NCI-H2107 (cell line): ENCODE measurements around the gene COL1A1.
A peak's percentile ranks its signal among the peaks of the same experiment; 100 is the strongest.

ENCODE experiments used
- DNase-seq: peaks from one replicate; lab custom pipeline; 2025; lab: John Stamatoyannopoulos, UW

The COL1A1 gene

DNA sequence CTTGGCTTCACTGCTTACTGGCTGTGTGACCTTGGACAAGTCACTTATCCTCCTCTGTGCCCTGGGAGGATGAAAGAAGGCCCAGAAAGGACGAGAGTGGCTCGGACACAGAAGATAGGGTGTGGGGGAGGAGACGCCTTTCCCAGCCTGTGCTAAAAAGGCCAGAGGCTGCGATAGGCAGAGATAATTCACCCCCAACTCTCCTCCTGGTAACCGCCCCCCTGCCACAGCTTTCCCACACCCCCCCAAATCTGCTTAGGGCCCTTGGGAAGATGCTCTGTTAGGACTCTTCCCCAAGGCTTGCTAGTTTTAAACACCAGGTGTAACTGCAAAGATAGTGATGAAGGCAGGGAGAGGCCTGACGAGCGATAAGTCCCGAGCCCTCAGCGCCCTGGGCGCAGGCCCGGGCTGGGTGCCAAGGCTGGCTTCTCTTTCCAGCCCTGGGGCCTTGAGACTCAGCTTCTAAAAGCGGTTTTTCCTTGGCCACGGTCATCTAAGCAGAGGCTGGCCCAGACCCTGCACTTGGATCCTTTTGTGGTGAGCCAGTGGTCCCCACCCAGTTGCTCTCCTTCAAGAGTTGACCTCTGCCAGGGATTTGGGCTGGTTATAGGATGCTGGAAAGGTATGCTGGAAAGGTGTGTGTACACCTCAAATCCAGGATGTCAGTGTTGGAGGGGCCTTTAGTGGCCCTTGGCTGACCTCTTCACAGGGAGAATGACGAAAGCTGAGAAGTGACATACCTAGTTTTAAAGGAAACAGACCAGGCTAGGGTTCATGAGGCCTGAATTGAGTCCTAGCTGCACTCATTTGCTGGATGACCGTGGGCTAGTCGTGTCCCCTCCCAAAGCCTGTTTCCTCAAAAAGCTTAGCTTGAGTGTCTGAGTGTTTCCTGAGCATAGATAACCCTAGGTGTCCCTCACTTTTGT, 47.5 kb downstream of the COL1A1 start:
- DNase-seq: no peak

DNA sequence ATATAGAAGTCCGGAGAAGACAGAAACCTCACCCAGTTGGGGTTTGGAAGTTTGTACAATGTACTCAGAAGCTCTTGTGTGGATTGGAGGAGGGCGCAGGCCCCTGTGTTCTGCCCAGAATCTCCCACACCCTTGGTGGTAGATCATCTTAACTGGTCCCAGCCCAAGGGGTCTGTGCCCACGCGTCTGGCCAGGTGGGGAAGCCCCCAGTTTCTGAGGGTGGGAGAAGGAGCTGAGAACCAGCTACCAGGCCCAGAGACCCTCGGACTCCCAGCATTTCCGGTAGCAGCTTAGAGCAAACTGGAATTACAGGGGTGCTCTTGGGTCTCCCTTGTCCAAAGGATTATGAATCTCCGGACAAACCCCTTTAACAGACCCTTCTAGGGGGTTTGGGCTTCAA, 48.7 kb downstream of the COL1A1 start:
- DNase-seq: no peak

DNA sequence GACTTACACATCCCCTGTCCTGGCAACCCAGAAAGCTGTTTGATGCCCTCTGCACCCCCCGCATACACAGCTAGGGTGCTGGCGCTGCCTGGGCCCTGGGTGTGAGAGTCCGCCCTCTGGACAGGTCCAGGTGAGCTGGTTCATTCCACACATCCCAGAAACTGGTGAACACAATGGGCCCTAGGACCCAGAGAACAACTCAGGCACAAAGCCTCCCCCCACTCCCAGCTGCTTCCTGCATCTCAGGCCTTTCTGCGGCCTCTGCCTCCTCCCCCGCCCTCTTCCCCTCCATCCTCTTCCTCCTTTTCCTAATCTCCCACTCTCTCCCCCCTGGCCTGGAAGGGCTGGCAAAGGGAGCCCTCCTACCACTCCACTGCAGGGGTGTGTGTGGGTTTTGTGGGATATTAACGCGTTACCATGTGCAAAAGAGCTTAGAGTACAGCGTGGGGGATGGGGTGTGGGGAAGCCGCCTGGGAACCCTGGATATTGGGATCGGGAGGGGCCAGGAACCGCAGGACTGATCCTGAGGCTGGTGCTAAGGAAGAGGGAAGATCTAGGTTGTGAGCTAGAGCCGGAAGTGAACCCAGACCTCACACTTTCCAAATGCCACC, 49.4 kb downstream of the COL1A1 start:
- DNase-seq: no peak

DNA sequence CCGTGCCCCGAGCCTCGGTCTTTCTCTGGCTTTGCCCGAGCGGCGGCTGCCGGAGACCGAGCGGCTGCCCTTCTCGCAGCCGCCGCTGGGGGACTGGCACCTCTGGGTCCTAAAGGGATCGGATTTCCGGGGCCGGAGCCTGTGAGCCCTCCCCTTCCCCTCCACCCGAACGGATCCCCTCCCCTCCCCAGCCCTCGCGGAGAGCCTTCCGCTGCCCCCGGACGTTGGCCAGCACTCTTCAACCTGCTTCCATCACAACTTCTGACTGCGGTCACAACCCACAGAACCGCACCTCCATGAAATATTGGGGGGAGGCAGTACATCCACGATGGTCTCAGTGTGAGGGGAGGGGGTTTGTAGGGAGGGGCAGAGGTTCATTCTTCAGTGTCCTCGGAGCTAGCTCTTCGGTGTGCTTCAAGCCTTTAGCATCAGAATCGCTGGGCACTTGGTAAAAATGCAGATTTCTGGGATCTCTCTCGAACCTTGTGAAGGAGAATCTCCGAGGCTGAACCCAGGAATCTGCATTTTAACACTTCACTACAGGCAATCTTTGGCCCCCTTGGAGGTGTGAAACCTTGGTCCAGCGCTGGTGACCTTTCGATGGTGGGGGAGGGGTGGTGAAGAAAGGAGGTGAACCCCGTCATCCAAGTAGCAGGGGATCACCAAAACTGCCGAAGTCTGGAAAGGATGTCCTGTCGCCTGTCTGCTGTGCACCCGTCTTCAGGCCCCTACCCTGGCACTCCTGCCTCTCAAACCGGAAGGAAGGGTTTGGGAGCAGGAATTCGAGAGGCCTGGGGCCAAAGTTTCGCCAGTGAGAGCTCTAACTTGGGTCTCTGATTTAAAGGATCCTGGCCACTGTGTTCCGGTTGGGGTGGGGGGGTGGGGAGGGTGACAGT, 50.1 kb downstream of the COL1A1 start:
- DNase-seq: peak; percentile 72

DNA sequence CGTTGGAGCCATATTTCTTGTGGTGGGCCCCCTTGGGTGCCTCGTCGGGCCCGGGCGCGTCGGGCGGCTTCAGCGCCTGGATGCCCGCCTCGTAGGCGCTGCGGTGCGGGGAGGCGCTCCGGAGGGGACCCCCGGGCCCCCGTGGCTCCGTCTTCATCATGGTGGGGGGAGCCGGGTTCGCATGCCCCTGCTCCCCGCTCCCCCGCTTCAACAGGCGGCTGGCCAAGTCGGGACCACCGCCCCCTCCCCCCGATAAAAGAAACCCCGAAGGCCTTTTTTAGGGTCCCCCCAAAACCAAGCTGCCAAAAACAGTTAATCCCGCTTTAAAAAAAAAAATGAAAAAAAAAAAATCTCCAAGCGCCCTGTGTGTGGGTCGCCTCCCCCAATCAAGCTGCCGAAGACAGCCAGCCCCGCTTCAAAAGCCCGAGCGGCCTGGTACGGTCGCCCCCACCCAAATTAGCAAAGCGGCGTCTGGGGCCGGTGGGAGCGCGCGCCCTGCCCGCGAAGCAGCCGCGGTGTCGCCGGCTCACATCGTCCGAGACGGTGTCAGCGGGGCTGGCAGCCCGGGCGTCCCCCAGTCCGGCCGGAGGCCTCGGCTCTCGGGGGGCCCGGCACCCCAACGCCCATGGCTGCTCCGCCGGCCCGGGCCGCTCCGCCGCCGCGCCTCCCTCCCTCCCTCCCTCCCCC, 50.9 kb downstream of the COL1A1 start, which contains the start of gene PPP1R9B:
PPP1R9B (minus strand) TSS at position 324 of the 687 bp plus-strand sequence; CDS start at position 160, 164 bp downstream.
- no peak for DNase-seq

DNA sequence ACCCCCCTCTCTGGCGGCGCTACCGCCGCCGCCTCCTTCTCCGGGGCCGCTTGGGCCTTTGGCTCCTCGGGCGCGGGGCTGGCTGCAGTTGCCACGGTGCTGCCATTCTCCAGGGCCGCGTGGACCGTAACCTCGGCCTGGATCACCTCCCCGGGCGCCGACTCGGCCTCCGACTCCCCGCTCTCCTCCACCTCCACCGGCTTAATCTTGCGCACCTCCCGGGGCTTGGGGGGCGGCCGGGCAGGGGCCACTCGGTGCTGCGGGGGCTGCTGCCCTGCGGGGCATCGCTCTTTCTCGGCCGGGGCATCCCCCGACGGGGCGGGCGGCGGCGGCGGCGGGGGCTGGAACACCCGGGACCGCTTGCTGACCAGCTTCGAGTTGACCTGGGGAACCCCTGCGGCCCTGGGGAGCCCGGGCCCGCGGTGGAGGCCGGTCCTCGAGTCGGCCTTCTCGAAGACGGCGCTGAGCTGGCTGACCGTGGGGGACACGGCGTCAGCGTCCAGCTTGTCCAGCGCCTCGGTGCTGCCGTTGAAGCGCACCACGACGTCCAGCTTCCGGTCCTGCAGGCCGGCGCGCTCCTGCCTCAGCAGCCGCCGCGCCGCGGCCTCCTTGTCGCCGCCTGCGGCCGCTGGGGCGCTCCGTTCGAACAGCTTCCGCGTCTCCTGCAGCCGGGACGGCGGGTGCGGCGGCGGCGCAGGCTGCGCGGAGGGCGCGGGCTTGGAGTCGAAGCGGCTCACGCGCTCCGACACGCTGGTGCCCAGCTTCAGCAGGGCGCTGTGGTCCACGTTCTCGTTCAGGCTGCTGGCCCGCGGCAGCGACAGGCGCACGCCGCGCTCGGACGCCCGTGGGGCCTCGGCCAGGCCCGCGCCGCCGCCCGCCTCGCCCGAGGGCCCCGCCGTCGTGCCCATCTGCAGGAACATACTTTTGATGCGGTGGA, 51.7 kb downstream of the COL1A1 start:
- DNase-seq: no peak

DNA sequence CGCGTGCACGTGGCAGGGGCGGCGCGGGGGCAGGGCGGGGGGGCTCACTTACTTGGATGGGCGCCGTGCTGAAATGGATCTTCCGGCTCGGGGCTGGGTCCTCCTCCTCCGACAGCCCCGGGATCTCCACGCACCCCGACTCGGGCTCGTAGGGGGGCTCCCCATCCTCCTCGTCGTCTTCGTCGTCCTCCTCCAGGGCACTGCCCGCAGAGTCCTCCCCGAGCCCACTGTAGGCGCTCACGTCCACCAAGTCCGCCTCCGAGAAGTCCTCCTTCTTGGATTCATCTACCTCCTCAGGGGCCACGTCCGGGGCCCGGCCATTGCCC, 52.4 kb downstream of the COL1A1 start:
- no peak for DNase-seq

DNA sequence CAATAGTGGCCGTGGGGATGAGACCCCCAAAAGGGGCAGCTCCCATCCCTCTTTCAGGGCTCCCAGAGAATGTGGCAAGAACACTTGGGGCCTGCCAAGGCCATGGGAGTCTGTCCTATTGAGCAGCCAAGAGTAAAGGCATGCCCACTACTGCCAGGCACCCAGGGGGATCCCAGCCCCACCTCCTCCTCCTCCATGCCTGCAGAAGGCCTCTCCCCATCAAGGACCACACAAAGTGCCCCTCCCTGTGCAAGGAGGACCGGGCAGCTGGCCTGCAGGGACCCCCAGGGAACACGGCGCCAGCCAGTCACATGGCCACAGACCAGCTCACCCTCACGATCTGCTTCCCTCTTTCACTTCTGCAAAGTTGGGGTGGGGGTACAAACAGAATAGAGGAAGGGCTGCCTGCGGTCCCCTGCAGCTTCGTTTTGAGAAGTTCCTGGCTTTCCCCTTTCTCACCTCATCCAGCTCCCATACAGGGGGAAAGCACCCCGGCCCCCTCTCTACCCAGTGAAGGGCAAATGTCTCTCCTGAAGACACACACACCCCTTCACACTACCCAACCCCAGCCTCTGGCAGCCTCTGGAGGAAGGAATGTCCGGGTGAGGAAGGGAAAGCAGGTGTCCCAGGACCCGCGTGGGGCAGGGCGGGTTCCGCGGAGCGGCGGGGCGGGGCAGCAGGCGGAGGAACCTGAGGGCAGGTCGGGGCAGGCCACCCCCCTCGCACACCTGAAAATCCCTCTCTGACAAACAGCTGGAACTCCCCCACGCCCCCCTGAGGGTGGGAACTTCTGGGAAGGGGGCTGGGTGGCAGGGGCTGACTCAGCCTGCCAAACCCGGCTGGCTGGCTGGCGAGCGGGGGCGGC, 53.0 kb downstream of the COL1A1 start:
- DNase-seq: no peak

DNA sequence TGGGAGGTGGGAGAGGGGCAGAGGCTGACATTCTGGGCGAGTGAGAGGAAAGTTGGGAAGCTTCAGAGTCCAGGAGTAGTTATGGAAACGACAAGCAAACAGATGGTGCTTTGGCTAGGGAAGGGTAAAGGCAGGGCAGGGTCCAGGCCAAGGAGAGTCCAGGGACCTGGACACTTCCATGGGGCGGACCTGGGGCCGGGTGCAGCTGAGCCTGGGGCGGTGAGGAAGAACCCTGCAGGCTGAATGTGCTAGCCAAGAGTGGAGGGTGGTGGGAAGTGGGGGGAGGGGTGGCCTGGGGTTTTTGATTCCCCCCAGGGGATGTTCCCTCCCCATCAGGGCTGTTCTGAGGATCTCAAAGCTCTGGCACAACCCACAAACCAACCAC, 53.6 kb downstream of the COL1A1 start:
- no peak for DNase-seq

DNA sequence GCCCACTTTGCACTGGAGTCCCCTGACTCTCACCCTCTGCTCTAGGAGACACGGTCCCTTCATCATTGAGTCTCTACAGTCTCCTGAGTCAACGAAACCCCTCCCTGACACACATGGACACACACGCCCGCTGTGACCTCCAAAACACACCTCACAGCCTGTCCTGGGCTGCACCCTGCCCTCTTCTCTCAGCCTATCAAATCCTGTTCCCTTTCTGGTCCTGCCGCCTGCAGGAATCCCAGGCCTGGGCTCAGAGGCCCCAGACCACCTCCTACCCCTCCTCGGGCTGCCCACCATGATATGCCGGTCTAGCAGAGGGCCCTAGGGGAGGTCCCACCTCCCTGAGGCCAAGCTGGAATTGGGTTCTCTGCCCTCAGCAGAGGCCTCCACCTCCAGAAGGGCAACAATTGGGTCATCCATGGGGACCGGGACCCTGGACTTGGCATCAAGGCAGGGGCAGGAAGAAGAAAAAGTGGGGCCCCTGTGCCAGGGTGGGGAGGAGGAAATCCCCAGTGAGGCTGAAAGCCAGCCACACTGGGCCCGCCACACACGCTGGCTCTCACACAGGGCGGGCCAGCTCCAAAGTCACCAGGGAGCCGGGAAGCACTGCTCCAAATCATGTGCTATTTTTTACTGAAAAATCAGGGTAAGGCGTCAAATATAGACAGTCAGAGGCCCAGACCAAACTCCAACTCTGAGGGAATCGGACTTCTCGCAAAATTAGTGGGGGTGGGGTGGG, 54.3 kb downstream of the COL1A1 start:
- no peak for DNase-seq

DNA sequence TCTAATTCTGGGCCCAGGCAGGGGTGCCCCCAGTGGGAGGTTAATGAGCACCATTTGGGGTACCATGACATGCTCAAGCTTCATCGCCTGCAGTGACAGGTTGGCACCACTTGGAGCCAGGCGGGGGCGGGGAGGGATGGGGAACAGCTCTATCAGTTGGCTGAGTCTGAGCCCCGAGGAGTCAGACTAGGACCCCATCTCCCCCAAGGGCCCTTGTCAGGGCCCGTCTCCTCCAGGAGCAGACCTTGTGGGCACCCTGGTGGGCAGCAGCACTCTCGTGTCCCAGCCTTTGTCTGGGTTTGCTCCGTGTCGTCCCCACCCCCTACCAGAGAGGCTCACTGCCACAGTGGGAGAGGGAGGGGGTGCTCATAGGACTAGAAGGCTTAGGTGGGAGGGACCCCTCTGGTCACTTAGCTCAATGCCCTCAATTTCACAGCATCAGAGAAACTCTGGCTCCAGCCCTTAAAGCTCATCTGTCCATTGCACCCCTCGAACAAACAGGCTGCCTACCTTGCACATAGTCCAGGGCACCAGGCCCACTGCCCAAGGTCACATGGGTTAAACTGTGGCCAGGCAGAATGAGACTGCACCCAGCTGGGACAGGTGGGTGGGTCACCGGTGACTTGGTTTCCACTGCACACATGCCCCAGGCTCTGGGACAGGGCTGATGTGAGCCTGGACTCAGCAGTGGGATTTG, 55.1 kb downstream of the COL1A1 start:
- no peak for DNase-seq

DNA sequence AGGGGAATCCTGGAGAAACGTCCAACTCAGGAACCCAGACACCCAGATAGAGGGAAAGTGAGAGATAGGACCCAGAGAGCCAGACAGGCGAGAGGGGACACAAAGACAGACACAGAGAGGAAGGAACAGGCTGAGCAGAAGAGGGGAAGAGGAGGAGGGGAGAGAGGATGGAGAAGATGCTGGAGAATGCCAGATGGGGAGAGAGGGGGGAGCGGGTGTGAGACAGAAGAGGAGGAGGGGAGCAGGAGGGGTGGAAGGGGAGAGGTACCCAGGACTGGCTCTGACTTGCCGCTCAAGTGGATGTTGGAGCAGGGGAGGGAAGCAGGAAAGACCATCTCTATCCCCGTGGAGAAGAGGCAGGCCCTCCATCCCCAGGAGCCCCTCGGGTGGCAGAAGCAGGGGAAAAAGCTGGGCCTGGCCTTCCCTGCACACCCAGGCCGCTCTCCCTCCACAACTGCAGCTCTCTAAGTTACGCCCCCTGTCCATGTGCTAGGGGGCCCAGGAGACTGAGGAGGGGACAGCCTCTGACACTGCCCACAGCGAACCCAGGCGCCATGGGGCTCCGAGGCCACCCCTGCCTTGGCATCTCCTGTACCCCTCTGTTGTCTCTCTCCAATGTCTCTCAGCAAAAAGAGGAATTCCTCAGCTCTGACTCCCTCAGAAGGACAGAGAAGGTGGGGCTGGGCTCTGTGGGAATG, 55.8 kb downstream of the COL1A1 start:
- DNase-seq: no peak

DNA sequence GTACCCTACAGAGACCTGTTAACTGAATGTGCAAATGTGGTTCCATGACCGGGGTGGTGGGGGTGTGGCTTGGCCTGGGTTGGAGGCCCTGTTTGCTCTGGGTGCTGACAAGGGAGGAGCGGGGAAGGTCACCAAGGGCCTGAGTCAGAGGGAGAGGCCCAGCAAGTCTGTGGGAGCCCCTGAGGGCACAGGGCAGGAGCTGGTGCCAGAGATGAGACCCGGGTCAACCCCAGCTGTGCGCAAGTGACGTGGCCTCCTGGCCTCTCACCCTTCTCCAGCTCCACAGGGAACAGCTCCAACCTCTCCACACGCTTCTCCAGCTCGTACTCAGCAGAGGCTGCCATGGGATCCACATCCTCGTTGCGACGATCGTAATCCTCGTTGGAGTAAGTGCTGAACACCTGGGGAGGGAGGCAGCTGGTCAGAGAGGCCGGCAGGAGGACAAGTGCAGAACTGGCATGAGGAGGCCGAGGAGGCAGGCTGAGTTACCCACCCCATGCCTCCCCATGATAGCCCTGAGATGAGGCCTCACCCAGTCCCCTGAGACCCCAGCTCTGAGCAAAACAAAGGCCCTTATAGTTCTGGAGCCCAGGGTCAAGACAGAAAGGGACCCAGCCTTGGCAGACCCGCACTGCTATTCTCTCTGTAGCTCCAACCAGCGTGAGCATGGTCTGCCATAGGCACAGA, 56.4 kb downstream of the COL1A1 start:
- no peak for DNase-seq

DNA sequence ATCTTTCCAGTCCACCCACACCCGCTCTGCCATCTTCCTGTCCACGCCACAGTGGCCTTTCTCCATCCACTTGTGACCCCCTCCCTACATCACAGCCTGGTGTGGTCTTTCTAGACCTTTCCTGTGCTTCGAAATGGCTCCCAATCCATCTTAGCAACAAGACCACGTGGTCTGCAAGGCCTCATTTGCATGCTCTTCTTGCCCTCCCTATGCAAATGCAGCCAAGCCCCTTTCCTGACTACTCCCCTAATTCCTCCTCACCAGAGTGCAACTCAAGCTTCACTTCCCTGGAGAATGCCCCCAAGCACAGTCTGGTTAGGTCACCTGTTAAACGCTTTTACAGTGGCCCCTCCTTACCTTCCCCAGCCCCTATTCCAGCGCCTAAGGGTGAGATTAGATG, 57.1 kb downstream of the COL1A1 start:
- no peak for DNase-seq

DNA sequence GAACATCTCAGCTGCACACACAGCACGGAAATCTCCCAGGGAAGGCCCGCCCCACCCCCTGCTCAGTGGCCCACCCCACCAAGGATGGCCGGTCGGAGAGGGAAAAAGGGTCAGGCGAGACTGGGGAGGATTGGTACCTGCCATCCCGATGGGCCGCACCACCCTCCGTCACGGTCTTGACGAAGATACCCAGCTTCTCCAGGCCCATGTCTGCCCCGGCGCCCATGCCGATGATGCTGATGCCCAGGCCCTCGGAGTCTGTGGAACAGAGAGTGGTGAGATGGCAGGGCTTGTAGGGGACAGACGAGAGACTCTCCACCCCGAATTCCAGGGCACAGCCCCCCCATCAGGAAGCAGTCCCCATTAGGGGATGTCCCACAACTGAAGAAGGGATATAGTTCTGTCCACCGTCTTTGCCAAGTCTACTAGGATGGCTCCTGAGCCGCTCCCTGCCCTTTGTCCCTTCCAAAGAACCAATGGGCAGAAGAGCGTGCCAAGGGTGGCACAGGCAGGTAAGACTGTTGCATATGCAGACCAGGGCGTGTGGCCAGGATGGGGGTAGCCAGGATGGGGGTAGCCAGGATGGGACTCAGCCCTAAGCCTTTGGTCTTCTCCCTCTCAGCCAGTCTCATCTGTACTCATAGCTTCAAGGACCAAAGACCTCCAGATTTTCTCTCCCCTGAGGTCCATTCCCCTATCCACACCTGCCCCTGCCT, 57.8 kb downstream of the COL1A1 start:
- DNase-seq: no peak

DNA sequence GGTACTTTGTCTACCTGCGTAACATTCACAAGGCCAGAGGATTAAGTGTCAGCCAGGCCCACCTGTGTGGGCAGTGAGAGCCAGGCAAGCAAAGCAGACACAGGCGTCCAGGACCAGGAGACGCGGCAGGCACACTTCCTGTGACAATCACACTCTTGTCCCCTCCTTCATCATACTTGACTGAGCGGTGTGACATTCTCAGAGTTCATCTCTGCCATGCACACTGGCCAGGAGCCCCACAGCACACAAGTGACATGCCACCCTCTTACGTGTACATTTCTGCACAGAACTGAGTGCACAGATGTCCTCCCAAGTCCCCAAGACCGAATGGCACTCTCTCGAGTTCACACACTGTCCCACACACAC, 59.7 kb downstream of the COL1A1 start:
- no peak for DNase-seq
